IPS-18c (cell line): ENCODE results near the gene SYT12.

Experiments used
- H3K4me3 ChIP-seq: 2 replicates; pipeline ENCODE4 v1.7.0; 2013; ENCODE audit warnings: low read depth, mild to moderate bottlenecking, low read length, moderate library complexity; ENCODE audit not compliant: insufficient read depth
- H3K9me3 ChIP-seq: one replicate; pipeline ENCODE4 v1.6.1; 2013; ENCODE audit warnings: mild to moderate bottlenecking, low read length, moderate library complexity; ENCODE audit not compliant: control insufficient read depth, insufficient read depth

SYT12 gene

DNA sequence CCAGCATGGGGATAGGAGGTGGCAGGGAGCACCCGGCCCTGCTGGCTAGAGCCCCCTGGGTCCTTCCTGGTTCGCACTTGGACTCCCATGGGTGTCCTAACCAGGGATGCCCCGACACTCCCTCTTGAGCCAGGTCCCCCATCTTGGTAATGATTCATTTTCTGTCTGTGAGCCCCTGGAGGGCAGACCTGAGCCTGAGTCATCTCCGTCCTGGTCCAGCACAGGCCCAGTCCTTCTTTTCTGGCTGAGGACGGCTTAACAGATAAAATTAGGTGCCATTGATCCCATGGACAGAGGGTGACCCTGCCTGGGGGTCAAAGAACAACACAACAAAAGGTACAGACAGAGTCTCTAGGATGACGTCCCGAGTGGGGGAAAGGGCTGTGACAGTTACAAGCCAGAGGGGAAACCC, 37.2 kb downstream of the SYT12 start:
- Histone ChIP-seq H3K4me3 (no peak overlapping the region), H3K9me3 (no peaks in the 10 kb centered on the region)

DNA sequence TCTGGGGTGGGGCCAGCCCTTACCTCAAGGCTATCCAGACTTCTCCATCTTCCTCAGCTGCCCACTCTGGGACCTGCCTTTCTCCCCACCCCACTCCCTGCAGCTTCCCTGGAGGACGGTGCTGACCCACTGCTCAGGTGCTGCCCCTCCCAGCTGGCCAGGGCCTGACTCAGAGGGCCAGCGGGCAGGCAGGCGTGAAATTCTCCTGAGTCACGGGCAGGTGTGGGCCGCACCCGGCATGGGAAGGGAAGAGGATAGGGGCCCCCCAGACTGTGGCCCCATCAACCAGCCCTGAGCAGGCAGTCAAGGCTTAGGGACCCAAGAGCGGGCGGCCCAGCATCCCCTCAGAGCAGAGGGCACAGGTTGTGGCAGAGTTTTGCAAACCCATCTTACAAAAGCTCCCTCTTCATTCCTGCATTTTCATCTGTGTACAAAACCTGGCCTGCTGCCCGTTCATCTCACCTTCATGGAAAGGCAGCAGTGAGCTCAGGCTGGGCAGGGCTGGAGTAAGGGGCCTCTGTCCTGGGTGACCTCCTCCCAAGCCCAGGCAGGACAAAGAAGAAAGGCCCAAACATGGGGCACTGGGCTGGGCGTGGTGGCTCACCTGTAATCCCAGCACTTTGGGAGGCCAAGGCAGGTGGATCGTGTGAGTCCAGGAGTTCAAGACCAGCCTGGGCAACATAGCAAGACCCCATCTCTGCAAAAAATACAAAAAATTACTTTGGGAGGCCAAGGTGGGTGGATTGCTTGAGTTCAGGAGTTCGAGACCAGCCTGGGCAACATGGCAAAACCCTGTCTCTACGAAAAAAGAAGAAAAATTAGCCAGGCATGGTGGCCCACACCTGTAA, 39.8 kb downstream of the SYT12 start:
- H3K4me3 ChIP-seq = no peak overlapping the region
- no peaks in the 10 kb centered on the region for H3K9me3 ChIP-seq

DNA sequence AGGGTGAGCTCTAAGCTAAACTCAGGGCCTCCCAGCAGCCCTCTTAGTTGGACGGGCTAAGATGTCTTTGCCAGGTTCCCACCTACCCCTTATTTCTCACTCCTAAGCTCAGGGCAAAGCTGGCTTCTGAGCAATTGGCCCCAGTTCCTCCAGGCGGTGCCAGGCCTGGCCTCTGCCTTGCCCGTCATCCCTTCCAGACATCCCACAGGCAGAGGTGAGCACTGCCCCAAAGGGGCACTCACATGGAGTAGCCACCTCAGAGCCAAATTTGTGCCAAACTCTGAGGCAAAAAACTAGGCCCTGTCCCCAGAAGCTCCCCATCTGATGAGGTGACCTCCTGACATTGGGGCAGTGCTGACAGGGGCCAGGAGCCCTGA, 43.4 kb downstream of the SYT12 start:
- H3K4me3 ChIP-seq = no peak overlapping the region
- no peaks in the 10 kb centered on the region for H3K9me3 ChIP-seq

DNA sequence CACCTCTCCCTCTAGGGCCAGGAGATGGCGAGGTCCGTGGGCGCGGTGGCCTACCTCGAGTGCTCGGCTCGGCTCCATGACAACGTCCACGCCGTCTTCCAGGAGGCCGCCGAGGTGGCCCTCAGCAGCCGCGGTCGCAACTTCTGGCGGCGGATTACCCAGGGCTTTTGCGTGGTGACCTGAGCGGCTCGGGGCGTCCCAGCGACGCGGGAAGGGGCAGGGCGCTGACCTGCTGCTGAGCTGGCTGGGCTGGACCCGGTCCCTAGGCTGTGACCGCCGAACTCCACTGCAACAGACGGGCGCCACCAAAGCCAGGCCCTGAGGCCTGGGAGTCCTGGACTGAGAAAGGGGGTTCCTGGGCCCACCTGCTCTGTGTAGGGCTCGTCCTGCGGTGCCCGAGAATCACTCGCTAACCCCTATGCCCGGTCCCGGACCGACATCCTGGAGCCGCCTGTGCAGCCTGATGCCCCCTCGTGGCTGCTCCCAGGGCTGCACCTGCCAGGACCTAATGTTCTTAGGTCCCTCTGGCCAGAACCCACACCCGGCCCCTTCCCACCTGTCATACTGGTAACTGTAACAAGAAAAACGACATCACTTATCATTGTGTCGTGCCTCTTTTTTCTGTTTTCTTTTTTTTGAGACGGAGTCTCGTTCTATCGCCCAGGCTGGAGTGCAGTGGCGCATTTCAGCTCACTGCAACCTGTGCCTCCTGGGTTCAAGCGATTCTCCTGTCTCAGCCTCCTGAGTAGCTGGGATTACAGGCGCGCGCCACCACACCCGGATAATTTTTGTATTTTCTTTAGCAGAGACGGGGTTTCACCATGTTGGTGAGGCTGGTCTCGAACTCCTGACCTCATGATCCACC, 48.7 kb downstream of the SYT12 start:
- H3K4me3 ChIP-seq = no peak overlapping the region; the same call in 1 of the 2 replicates
- no peaks in the 10 kb centered on the region for H3K9me3 ChIP-seq

DNA sequence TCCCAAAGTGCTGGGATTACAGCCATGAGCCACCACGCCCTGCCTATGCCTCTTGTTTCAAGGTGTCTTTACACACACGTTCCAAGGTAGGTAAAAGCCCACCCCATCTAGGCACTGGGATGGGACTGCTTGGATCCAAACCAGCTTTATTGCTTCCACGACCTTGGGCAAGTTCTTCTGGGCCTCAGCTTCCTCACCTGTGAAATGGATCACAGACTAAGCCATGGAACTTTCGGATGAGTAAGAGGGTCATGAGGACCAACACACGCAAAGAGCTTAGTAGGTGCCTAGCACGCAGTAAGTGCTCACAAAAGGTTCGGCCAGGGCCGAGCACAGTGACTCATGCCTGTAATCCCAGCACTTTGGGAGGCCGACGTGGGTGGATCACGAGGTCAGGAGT, 49.4 kb downstream of the SYT12 start:
- no peak overlapping the region for H3K4me3 ChIP-seq

DNA sequence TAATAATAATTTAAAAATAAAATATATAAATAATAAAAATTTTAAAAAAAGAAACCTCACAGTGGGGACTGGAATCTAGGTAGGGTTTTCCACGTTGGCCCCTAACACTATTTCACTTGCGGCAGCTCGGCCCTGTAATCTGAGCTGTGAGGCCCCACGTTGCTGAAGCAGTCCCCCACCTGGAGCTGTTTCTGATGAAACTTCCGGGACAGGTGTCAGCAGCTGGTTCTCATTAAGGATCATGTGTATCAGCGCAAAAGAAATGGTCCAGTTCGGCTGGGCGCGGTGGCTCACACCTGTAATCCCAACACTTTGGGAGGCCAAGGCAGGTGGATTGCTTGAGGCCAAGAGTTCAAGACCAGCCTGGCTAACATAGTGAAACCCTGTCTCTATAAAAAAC, 51.0 kb downstream of the SYT12 start:
- H3K9me3 ChIP-seq = no peaks in the 10 kb centered on the region
- H3K4me3 ChIP-seq = no peak overlapping the region

More for the DNA sequence above, 49.4 kb downstream of the SYT12 start:
- no peaks in the 10 kb centered on the region for H3K9me3 ChIP-seq

DNA sequence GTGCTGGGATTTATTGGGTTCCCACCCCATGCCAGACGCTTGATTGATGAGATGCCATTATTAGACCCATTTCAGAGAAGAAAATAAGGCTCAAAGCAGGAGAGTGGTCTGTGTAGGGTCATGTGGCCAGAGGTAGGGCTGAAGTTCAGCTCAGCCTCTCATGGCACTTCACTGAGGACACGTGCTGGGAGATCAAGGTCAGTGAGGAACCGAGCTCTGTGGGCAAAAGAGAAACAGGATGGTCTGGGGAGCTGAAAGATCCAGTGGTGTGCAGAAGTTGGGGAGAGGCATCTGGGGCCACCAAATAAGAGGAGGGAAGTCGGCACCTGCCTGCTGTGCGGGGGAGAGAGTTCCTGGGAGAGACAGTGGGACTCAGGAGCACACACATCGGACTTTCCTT, 53.3 kb downstream of the SYT12 start:
- Histone ChIP-seq H3K9me3 (no peaks in the 10 kb centered on the region), H3K4me3 (no peak overlapping the region)

DNA sequence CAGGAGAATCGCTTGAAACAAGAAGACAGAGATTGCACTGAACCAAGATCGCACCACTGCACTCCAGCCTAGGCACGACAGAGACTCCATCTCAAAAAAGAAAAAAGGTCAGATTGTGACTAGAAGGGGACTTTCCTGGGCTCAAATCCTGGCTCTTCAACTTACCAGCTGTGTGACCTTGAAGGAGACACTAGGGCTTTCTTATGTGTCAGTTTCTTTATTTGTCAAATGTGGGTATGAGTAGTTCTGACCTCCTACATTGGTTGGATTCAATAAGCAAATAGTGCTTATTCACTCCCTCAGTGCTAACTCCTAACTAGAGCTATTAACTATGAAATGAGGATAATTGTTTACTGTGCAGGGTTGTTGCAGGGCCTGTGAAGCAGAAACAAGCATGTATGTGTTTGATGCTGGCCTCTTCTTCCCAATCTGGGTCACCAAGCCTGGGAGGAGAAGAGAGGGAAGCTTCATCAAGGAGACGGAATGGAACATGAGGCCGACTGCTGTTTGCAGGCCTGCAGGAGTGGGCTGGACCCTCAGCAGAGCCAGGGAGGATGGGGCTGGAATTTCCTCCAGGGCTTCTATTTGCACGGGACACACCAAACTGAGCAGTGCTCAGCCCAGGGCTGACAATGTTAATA, 56.3 kb downstream of the SYT12 start:
- H3K4me3 ChIP-seq = no peak overlapping the region
- no peaks in the 10 kb centered on the region for H3K9me3 ChIP-seq

DNA sequence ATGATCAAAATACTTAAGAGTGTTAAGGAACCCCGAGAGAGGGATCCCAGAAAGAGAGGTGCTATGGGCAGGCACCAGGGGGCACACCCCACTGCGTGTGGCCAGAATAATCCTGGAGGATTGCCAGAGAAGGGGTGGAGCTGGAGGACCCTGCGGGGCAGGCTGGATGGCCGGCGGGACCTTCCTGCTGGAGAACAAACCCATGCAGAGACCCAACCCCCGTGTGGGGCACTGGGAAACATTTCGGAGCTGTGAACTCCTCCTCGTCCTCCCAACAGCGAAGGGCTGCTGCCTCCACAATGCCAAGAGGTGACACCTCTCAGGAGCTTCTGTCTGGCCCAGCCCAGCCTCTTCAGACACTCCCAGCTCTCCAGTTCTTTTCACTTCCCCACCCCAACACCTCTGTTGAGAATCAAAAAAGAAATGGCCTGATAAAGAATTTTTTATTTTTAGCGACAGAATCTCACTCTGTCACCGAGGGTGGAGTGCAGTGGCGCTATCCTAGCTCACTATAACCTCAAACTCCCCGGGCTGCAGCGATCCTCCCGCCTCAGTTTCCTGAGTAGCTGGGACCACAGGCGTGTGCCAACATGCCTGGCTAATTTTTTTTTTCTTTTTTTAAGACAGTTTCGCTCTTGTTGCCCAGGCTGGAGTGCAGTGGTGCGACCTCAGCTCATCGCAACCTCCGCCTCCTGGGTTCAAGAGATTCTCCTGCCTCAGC, 59.3 kb downstream of the SYT12 start:
- Histone ChIP-seq H3K4me3 (no peak overlapping the region; the same call in 1 of the 2 replicates), H3K9me3 (no peaks in the 10 kb centered on the region)

DNA sequence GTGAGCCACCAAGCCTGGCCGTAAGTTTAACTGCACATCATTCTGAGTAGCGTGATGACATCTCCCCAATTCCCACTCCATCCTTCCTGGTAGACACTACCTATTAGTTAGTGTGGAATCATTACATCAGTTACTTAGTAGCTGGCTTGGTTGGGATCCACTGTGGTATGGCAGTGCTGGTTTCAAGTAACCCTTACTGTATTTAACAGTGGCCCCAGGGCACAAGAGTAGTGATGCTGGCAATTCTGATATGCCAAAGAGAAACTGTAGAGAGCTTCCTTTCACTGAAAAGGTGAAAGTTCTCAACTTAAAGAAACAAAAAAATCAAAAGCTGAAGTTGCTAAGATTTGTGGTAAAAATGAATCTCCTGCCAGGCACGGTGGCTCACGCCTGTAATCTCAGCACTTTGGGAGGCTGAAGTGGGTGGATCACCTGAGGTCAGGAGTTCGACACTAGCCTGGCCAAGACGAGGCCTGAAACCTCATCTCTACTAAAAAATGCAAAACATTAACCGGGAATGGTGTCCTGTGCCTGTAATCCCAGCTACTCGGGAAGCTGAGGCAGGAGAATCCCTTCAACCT, 60.9 kb downstream of the SYT12 start:
- no peaks in the 10 kb centered on the region for H3K9me3 ChIP-seq
- no peak overlapping the region for H3K4me3 ChIP-seq

DNA sequence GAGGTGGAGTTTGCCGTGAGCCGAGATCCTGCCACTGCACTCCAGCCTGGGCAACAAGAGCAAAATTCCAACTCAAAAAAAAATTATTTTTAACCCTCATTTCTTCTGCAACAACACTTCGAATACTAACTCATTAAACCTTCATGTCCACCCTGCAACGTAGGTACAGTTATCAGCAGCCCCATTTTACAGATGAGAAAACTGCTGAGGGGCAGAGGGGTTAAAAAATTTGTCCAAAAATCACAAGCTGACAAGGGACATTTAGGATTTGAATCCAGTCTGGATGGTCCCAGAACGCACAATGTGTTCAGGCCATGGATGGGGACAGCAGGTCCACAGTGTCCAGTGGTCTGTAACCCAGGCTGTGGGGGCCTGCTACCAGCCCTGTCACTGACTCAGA, 62.7 kb downstream of the SYT12 start:
- no peaks in the 10 kb centered on the region for H3K9me3 ChIP-seq

DNA sequence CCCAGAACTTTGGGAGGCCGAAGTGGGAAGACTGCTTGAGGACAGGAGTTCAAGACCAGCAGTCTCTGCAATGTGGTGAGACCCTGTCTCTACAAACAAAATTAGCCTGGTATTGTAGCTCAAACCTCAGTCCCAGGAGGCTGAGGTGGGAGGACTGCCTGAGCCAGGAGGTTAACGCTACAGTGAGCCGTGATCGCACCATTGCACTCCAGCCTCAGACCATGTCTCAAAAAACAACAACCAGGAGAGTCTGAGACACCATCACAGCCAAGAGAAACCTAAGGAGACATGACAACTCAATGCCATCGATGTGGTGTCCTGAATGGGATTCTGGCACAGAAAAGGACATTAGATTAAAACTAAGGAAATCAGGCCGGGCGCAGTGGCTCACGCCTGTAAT, 67.8 kb downstream of the SYT12 start:
- no peak overlapping the region for H3K4me3 ChIP-seq

More for the DNA sequence above, 62.7 kb downstream of the SYT12 start:
- H3K4me3 ChIP-seq = no peak overlapping the region

DNA sequence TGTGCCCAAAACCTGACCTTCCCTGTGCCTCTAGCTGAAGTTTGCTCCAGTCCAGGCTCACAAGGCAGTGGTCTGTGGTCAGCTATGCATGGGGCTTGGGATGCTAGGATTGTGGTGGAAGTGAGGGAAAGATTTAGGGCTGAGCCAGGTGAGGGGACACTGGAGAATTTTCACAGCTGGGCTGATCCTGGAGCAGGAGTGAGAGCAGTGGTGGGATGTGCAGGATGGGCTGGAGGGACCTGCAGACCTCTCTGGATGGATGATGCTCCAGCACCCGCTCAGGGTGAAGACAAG, 72.2 kb downstream of the SYT12 start:
- H3K4me3 ChIP-seq = no peak overlapping the region
- no peaks in the 10 kb centered on the region for H3K9me3 ChIP-seq

More for the DNA sequence above, 67.8 kb downstream of the SYT12 start:
- no peaks in the 10 kb centered on the region for H3K9me3 ChIP-seq

DNA sequence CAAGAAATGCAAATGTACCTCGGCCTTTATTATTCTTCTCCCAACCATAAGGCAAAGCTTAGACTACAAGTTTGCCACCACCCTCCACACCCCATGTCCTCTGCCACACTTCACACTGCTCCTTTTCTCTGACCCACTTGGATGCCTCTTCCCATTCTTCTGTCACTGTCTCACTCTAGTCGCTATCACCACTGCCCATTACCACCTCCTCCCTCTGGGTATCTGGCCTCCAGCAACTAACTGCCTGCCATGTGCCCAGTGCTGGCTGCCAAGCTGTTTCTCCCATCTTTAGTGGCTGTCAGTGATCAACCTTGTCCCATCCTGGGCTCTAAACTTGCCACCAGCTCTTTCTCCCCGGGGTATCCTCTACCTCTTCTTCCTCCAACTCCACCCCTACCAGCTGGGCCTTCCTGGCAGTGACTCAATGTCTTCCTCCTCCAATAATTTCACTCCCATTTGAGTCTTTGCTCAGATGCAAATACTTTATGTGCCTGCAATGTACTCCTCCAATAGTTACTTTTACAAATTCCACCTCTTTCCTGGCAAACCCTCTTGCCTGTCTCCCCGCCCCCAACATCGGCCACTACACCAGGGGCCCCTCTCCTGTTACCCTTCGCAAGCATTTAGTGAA, 76.0 kb downstream of the SYT12 start:
- Histone ChIP-seq H3K4me3 (no peak overlapping the region), H3K9me3 (no peaks in the 10 kb centered on the region)

DNA sequence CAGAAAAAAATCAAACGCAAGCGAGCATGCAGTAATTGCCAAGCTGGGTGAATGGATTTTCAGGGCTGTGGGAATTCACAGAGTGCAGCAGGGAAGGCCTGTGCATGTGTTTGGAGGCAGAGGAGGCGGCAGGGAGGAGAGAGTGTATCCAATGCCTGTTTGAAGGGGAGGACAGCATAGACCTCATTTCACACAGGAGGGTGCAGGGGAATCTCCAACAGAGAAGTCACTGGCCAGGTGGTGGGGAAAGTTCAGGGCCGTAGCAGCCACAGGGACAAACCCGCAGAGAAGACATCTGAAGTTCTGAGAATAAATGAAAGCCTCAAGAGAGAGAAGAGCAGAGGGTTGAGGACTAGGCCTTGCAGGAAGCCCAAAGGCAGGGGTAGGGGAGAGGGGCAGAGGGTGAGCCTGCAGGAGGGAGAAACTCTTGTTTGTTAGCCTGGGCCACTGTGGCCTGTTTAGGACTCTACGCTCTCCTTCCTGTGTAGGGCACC, 76.9 kb downstream of the SYT12 start:
- Histone ChIP-seq H3K4me3 (no peak overlapping the region), H3K9me3 (no peaks in the 10 kb centered on the region)
